HCT116 (cell line): ENCODE data around the gene DAND5.

Experiments used
- ZFX ChIP-seq: fragments of 450-650 bp; IDR thresholded peaks from 2 replicates; pipeline ENCODE4 v1.6.1; 2017
- TF ChIP-seq, protein P1 (sequence below), 3 experiments: fragments of 200-600 bp in 1 of 3; sonication (generic) in 1 of 3; IDR thresholded peaks in 2 of 3; conservative IDR thresholded peaks in 1 of 3; 2 replicates each; pipeline ENCODE4 v1.5.1; 2012 to 2017; ENCODE audit warnings: low read depth in 2 of 3, low read length in 2 of 3, antibody characterized with exemption in 1 of 3, borderline replicate concordance in 1 of 3, control low read depth in 1 of 3, mild to moderate bottlenecking in 1 of 3, mixed read lengths in 1 of 3, mixed run types in 1 of 3, moderate library complexity in 1 of 3; ENCODE audit not compliant: insufficient read depth in 1 of 3

DNA sequence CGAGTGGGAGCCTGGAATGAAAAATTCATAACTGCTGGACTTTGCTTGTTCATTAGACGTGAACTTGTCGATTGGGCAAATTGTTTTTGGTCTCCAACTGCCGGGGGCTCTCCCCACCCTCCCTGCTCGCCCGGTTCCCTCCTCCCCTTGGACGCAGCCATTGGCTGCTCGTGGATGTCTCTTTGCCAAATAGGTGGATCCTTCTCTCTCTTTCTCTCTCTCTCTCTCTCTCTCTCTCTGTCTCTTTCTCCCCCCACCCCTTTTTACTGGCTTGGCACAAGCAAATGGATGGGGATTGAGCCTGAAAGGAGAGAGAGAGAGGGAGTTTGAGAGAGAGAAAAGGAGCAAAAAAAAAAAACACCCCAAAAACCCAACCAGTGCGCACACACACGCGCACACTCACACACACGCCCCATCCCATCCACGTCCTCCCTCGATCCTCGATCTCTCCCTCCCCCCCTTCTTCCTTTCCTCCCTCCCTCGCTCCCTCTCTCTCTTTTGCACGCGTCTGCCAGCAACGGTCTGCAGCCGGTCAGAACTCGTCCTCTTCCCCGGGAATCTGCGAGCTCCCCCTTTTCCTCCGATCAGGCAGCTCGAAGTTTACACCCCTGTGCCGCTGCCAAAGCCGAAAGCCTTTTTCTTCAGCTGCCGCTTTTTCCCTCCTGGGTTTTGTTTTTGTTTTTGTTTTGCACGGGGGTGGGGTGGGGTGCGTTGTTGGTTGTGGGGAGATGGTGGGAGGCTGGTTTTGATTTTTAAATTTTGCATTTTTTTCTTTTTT is 53.7 kb downstream of the DAND5 start:
- no peak for TF ChIP-seq ZFX
- TF ChIP-seq, protein P1, sequence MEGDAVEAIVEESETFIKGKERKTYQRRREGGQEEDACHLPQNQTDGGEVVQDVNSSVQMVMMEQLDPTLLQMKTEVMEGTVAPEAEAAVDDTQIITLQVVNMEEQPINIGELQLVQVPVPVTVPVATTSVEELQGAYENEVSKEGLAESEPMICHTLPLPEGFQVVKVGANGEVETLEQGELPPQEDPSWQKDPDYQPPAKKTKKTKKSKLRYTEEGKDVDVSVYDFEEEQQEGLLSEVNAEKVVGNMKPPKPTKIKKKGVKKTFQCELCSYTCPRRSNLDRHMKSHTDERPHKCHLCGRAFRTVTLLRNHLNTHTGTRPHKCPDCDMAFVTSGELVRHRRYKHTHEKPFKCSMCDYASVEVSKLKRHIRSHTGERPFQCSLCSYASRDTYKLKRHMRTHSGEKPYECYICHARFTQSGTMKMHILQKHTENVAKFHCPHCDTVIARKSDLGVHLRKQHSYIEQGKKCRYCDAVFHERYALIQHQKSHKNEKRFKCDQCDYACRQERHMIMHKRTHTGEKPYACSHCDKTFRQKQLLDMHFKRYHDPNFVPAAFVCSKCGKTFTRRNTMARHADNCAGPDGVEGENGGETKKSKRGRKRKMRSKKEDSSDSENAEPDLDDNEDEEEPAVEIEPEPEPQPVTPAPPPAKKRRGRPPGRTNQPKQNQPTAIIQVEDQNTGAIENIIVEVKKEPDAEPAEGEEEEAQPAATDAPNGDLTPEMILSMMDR (IDR thresholded peaks at IDR 0.05 in 2 of 3, conservative IDR thresholded peaks at IDR 0.05 in 1 of 3; ENCODE audit: borderline replicate concordance in 1 of 3, insufficient read depth in 1 of 3, low read depth in 2 of 3, low read length in 2 of 3): no peak
